K562 (cell line): ENCODE results near the gene TMEM127. TPM values are rescaled to one million over a fixed set of nuclear protein-coding genes. Genes with fewer than 3 reads are reported as not detected.

Experiments
- E4F1 ChIP-seq: fragments of 250-450 bp; sonication (Bioruptor Pico); IDR thresholded peaks from 2 replicates; pipeline ENCODE4 v1.5.0; 2021; ENCODE audit warnings: mild to moderate bottlenecking, borderline replicate concordance
- KAT2B ChIP-seq: IDR thresholded peaks from one replicate; pipeline ENCODE4 v1.6.1; 2012; ENCODE audit warnings: low read depth, mild to moderate bottlenecking, control low read depth, inconsistent platforms, low read length, moderate library complexity
- SIN3A ChIP-seq, 2 experiments: fragments of 150-350 bp in 1 of 2; IDR thresholded peaks; 2 replicates each; pipeline ENCODE4 v1.6.1; 2011 to 2016; ENCODE audit warnings: borderline replicate concordance in 2 of 2, low read depth in 2 of 2, low read length in 2 of 2, mild to moderate bottlenecking in 2 of 2, moderate library complexity in 2 of 2; ENCODE audit not compliant: control insufficient read depth in 1 of 2
- SMARCA4 ChIP-seq: fragments of 450-650 bp; IDR thresholded peaks from 2 replicates; pipeline ENCODE4 v1.6.1; 2016
- WHSC1 ChIP-seq: IDR thresholded peaks from one replicate; pipeline ENCODE4 v1.6.1; 2012; ENCODE audit warnings: low read length, control low read depth, inconsistent platforms
- ZNF134 ChIP-seq: fragments of 250-450 bp; sonication (Bioruptor Pico); conservative IDR thresholded peaks from 2 replicates; pipeline ENCODE4 v1.4.0; 2020
- ZNF316 ChIP-seq: fragments of 450-650 bp; IDR thresholded peaks from 2 replicates; pipeline ENCODE4 v1.6.1; 2016
- ZNF592 ChIP-seq: fragments of 450-650 bp; IDR thresholded peaks from 2 replicates; pipeline ENCODE4 v1.6.1; 2017; ENCODE audit warnings: antibody characterized with exemption, mild to moderate bottlenecking
- polyA plus RNA-seq, 8 experiments: library from polyadenylated mRNA; depleted of rRNA in 4 of 8; stranded (reverse) in 5 of 8; unstranded in 3 of 8; fragments of >200 nt; fragmentation: Nextera tagmentation in 2 of 8; fragmentation: Illumina TruSeq in 1 of 8; extraction: Ambion mirVana in 2 of 8; extraction: Trizol in 1 of 8; gene quantifications; 2 replicates each; pipeline versions ENCODE4 v1.2.1 to v1.2.3, GENCODE V29; 2011 to 2014; ENCODE audit warnings: inconsistent platforms in 1 of 8, missing spikeins in 1 of 8
- total RNA-seq, 7 experiments: library from RNA; depleted of rRNA in 6 of 7; stranded (reverse); fragments of >200 nt in 6 of 7; fragmentation: Illumina TruSeq in 2 of 7; extraction: Trizol in 2 of 7; gene quantifications; 2 replicates each; pipeline versions ENCODE4 v1.2.1 to v1.2.3, GENCODE V29; 2011 to 2021; ENCODE audit warnings: low replicate concordance in 1 of 7

The TMEM127 gene
- total and polyA plus RNA-seq, 9 of the 15 experiments (the other 6 are each of a cell fraction or from before 2014, with no cell fraction given) = 1.7 to 20.0 (median 9.9) TPM

- TF ChIP-seq ZNF592 (no peak), E4F1 (CRISPR knock-in tag) (no peak), ZNF134 (CRISPR knock-in tag) (no peak), WHSC1 (no peak), KAT2B (no peak), ZNF316 (no peak), SIN3A (IDR thresholded peaks at IDR 0.05; ENCODE audit: borderline replicate concordance in 2 of 2, control insufficient read depth in 1 of 2, low read depth in 2 of 2, low read length in 2 of 2) (no peak), SMARCA4 (no peak)
Observed at GRCh38 chr2:96262306-96262705, 3.5 kb downstream of the TMEM127 start (continued).
